HL-60 (cell line): ENCODE measurements around the gene SLC44A3.

ENCODE experiments used
- DNase-seq, 2 experiments: peaks; one replicate each; pipeline ENCODE4 v3.0.0-alpha.2; 2010 to 2020; ENCODE audit warnings: low read depth in 1 of 2, low spot score in 1 of 2
- H3K27ac ChIP-seq: fragments of 250-450 bp; sonication (Bioruptor Pico); replicated peaks from 2 replicates; pipeline ENCODE4 v1.5.1; 2020; ENCODE audit warnings: mild to moderate bottlenecking, moderate library complexity
- H3K27me3 ChIP-seq: fragments of 250-450 bp; sonication (Bioruptor Pico); 2 replicates; pipeline ENCODE4 v1.5.1; 2021; ENCODE audit warnings: mild to moderate bottlenecking, moderate library complexity; ENCODE audit not compliant: insufficient read depth, poor library complexity, severe bottlenecking
- H3K4me3 ChIP-seq: replicated peaks from 2 replicates; pipeline ENCODE4 v1.5.1; 2011; ENCODE audit warnings: mild to moderate bottlenecking, control low read depth, low read length; ENCODE audit not compliant: insufficient read depth
- CTCF ChIP-seq: IDR thresholded peaks from one replicate; pipeline ENCODE4 v1.5.1; 2011; ENCODE audit warnings: low read length, control low read depth, inconsistent platforms; ENCODE audit not compliant: insufficient read depth
- GABPA ChIP-seq: IDR thresholded peaks from 2 replicates; pipeline ENCODE4 v1.6.1; 2012; ENCODE audit warnings: low read depth
- POLR2AphosphoS5 ChIP-seq: IDR thresholded peaks from 2 replicates; pipeline ENCODE4 v1.6.1; 2012; ENCODE audit warnings: low read depth
- REST ChIP-seq: IDR thresholded peaks from 2 replicates; pipeline ENCODE4 v1.6.1; 2012; ENCODE audit warnings: low read depth; ENCODE audit not compliant: insufficient replicate concordance
- SPI1 ChIP-seq: IDR thresholded peaks from 2 replicates; pipeline ENCODE4 v1.6.1; 2012; ENCODE audit warnings: low read depth, mild to moderate bottlenecking, borderline replicate concordance

Gene SLC44A3

GRCh38 chr1:94899756-94900155 is 79.6 kb downstream of the SLC44A3 start:
- no peak for TF ChIP-seq GABPA
- TF ChIP-seq CTCF = no peak
- TF ChIP-seq POLR2AphosphoS5 = no peak
- TF ChIP-seq REST = no peak
- TF ChIP-seq SPI1 = no peak
- no peak overlapping the region for H3K27ac ChIP-seq
- no peak for DNase-seq
- H3K27me3 ChIP-seq = peaks cover 2% of the 10 kb centered on the region
- H3K4me3 ChIP-seq = no peak overlapping the region

GRCh38 chr1:94901841-94902240 is 81.7 kb downstream of the SLC44A3 start:
- H3K27ac ChIP-seq = no peak overlapping the region
- H3K4me3 ChIP-seq = no peak overlapping the region
- H3K27me3 ChIP-seq = peaks cover 4% of the 10 kb centered on the region
- TF ChIP-seq SPI1 = no peak
- TF ChIP-seq CTCF = no peak
- TF ChIP-seq POLR2AphosphoS5 = no peak
- TF ChIP-seq REST = no peak
- no peak for TF ChIP-seq GABPA
- DNase-seq = no peak

GRCh38 chr1:94903280-94904009 is 83.3 kb downstream of the SLC44A3 start:
- DNase-seq = no peak
- Histone ChIP-seq H3K4me3 (no peak overlapping the region), H3K27ac (no peak overlapping the region), H3K27me3 (peaks cover 4% of the 10 kb centered on the region)
- TF ChIP-seq GABPA (no peak), SPI1 (no peak), REST (no peak), POLR2AphosphoS5 (no peak), CTCF (no peak)
